ENCODE results near the gene TMEM145.
A peak's percentile ranks its signal among the peaks of the same experiment; 100 is the strongest.

The TMEM145 gene

GRCh38 chr19:42292042-42292960 lies 20.8 kb upstream of the TMEM145 start:
- H3K4me3 ChIP-seq (ENCODE audit: low read depth, low read length): no peak overlapping the region
- in situ Hi-C loops (cut with HindIII; ENCODE audit: low sequenced_read_pairs): no loop called here
- TF ChIP-seq CTCF (IDR thresholded peaks at IDR 0.05; ENCODE audit: low read depth, low read length): no peak
- DNase-seq (ENCODE audit: low read depth, low spot score): no peak

- no peak for DNase-seq (ENCODE audit: low read depth, low spot score)
- TF ChIP-seq CTCF (IDR thresholded peaks at IDR 0.05; ENCODE audit: low read depth, low read length): no peak
- in situ Hi-C loops (cut with HindIII; ENCODE audit: low sequenced_read_pairs): no loop called here
- H3K4me3 ChIP-seq (ENCODE audit: low read depth, low read length): no peak overlapping the region
These were observed 20.1 kb upstream of the TMEM145 start for GRCh38 chr19:42292963-42293362.

- TF ChIP-seq CTCF (IDR thresholded peaks at IDR 0.05; ENCODE audit: low read depth, low read length): peak; percentile 37
- no peak overlapping the region for H3K4me3 ChIP-seq (ENCODE audit: low read depth, low read length)
- in situ Hi-C loops (cut with HindIII; ENCODE audit: low sequenced_read_pairs): no loop called here
- DNase-seq (ENCODE audit: low read depth, low spot score): no peak
These were observed 19.6 kb upstream of the TMEM145 start for GRCh38 chr19:42293540-42293939.

GRCh38 chr19:42293948-42294347 lies 19.2 kb upstream of the TMEM145 start:
- H3K4me3 ChIP-seq (ENCODE audit: low read depth, low read length): no peak overlapping the region

GRCh38 chr19:42294471-42295137 lies 18.5 kb upstream of the TMEM145 start:
- in situ Hi-C loops (cut with HindIII; ENCODE audit: low sequenced_read_pairs): no loop called here
- no peak overlapping the region for H3K4me3 ChIP-seq (ENCODE audit: low read depth, low read length)
- no peak for DNase-seq (ENCODE audit: low read depth, low spot score)
- no peak for TF ChIP-seq CTCF (IDR thresholded peaks at IDR 0.05; ENCODE audit: low read depth, low read length)

More at GRCh38 chr19:42293948-42294347, 19.2 kb upstream of the TMEM145 start:
- in situ Hi-C loops (cut with HindIII; ENCODE audit: low sequenced_read_pairs): no loop called here
- no peak for TF ChIP-seq CTCF (IDR thresholded peaks at IDR 0.05; ENCODE audit: low read depth, low read length)
- no peak for DNase-seq (ENCODE audit: low read depth, low spot score)

GRCh38 chr19:42295342-42295741 lies 17.8 kb upstream of the TMEM145 start:
- DNase-seq (ENCODE audit: low read depth, low spot score): no peak
- TF ChIP-seq CTCF (IDR thresholded peaks at IDR 0.05; ENCODE audit: low read depth, low read length): no peak
- in situ Hi-C loops (cut with HindIII; ENCODE audit: low sequenced_read_pairs): no loop called here
- H3K4me3 ChIP-seq (ENCODE audit: low read depth, low read length): no peak overlapping the region
